GF-D8 (cell line): ENCODE measurements around the gene LRRC17.
A peak's percentile ranks its signal among the peaks of the same experiment; 100 is the strongest.
"Not testable (repeated sequence)": the region's sequence is repeated elsewhere in the genome, so short reads cannot be mapped to it uniquely, and the experiment has no call there.

Experiments used
- DNase-seq: peaks from one replicate; lab custom pipeline; 2025; lab: John Stamatoyannopoulos, UW

The LRRC17 gene

GRCh38 chr7:102942868-102943267 is 30.1 kb downstream of the LRRC17 start:
- no peak for DNase-seq

DNA sequence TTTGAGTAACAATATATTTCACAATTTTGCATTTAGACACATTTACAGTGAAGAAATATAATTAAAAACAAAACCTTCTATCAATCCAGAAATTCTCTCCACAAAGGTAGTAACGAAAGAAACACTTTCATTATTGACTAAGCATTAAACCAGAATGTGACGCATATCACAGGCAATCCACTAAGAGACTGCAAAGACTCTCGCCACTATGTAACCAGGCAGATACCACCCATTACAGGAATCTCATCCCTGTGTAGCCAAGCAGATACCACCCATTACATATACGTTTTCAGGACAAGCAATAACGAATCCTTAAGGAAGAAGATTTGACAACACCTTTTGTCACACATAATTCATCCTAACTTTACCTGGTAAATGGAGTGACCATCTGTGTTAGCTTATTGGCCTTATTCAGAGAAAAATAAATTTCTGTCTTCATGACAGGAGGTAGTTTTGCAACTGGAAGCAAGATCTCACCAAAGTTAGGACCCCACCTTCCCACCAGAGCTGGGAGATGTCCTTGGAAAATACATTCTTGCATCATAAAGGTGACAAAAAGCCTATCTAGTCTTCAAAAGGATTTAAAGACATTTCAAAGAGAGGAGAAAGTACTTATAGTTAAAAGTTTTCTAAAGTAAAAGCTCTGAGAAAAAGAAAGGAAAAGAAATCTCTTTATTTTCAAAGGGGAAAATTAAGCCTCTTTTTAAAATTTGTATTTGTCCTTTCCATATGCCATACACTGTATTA is 30.8 kb downstream of the LRRC17 start:
- DNase-seq: no peak

GRCh38 chr7:102944241-102944640 is 31.4 kb downstream of the LRRC17 start:
- DNase-seq: no peak

- no peak for DNase-seq
Measured at GRCh38 chr7:102951839-102952238, 39.0 kb downstream of the LRRC17 start.

DNA sequence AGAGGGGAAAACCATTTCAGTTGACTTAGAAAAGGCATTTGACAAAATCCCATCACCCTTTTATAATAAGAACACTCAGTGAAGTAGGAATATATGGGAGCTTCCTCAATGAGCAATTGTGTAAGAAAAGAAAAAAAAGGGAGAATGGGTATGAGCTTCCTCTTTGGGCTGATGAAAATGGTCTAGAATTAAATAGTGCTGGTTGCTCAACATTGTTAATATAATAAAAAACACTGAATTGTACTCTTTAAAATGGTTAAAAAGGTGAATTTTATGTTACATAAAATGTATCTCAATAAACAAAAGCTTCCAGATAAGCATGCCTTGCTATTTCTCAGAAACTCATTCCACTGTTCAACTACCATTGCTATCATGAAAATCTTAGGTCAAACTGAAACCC is 40.6 kb downstream of the LRRC17 start:
- DNase-seq: peak; percentile 72

GRCh38 chr7:102954359-102954758 is 41.6 kb downstream of the LRRC17 start:
- DNase-seq: not testable (repeated sequence)

DNA sequence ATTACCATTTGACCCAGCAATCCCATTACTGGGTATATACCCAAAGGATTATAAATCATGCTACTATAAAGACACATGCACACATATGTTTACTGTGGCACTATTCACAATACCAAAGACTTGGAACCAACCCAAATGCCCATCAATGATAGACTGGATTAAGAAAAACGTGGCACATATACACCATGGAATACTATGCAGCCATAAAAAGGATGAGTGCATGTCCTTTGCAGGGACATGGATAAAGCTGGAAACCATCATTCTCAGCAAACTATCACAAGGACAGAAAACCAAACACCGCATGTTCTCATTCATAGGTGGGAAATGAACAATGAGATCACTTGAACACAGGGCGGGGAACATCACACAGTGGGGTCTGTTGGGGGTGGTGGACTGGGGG is 45.2 kb downstream of the LRRC17 start:
- not testable (repeated sequence) for DNase-seq

DNA sequence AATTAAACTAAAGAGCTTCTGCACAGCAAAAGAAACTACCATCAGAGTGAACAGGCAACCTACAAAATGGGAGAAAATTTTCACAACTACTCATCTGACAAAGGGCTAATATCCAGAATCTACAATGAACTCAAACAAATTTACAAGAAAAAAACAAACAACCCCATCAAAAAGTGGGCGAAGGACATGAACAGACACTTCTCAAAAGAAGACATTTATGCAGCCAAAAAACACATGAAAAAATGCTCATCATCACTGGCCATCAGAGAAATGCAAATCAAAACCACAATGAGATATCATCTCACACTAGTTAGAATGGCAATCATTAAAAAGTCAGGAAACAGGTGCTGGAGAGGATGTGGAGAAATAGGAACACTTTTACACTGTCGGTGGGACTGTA is 49.2 kb downstream of the LRRC17 start:
- DNase-seq: not testable (repeated sequence)

GRCh38 chr7:102966465-102966864 is 53.7 kb downstream of the LRRC17 start:
- peak; percentile 86 for DNase-seq

- DNase-seq: no peak
Measured at GRCh38 chr7:102967798-102968197, 55.0 kb downstream of the LRRC17 start.

DNA sequence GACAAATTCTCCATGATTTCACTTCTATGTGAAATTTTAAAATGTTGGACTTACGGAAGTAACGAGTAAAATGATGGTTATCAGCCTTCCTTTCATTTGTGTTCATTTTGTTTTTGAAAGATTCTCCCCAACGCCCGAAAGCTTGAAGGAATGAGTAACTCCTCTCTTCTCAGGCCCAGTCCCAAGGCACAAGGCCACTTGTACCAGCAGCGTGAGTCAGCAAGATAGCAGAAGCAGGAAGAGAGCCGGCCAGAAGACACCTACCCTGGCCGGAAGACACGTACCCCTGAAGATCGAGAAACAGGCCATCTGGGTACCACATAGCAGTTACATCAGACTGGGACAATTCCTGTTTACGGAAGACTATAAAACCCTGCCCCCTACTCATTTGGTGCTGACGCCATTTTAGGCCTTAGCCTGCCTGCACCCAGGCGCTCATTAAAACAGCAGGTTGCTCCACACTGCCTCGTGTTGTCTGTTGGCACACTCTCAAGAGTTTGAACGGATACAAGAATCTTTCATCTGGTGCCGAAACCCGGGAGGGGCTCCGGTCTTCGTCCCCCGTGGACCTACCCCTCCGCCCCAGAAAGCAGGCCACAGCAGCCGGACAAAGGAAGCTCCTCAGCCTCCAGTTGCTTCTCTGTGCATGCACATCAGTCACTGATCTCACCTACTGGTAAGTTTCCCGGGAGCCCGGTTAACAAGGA is 60.4 kb downstream of the LRRC17 start:
- DNase-seq: no peak

- DNase-seq: no peak
Measured at GRCh38 chr7:102974366-102975236, 61.8 kb downstream of the LRRC17 start.

GRCh38 chr7:102975854-102976253 is 63.1 kb downstream of the LRRC17 start:
- no peak for DNase-seq

GRCh38 chr7:102976493-102976892 is 63.7 kb downstream of the LRRC17 start:
- DNase-seq: no peak

DNA sequence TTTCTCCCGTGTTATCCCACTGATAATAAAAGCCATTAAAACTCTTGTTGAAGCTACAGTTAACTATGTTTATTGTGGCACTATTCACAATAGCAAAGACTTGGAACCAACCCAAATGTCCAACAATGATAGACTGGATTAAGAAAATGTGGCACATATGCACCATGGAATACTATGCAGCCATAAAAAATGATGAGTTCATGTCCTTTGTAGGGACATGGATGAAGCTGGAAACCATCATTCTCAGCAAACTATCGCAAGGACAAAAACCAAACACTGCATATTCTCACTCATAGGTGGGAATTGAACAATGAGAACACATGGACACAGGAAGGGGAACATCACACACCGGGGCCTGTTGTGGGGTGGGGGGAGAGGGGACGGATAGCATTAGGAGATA is 64.8 kb downstream of the LRRC17 start:
- DNase-seq: not testable (repeated sequence)

DNA sequence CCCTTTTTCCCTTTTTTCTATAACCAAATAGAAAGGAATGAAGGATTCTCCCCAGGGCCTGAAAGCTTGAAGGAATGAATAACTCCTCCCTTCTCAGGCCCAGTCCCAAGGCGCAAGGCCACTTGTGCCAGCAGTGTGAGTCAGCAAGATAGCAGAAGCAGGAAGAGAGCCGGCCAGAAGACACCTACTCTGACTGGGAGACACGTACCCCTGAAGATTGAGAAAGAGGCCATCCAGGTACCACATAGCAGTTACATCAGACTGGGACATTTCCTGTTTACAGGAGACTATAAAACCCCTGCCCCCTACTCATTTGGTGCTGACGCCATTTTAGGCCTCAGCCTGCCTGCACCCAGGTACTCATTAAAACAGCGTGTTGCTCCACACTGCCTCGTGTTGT is 65.5 kb downstream of the LRRC17 start:
- DNase-seq: peak; percentile 39

- DNase-seq: no peak
Measured at GRCh38 chr7:102979670-102980069, 66.9 kb downstream of the LRRC17 start.

DNA sequence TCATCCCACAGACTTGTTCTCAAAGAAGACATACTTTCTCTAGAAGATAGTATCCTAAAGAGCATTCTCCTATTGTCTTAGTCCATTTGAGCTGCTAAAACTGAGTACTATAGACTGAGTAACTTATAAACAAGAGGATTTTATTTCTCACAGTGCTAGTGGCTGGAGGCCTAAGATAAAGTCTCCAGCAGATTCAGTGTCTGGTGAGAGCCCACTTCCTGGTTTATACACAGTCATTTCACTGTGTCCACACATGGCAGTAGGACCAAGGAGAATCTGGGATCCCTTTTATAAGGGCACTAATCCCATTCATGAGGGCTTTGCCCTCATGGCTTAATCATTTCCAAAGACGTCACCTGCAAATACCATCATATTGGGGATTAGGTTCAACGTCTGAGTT is 68.7 kb downstream of the LRRC17 start:
- no peak for DNase-seq

DNA sequence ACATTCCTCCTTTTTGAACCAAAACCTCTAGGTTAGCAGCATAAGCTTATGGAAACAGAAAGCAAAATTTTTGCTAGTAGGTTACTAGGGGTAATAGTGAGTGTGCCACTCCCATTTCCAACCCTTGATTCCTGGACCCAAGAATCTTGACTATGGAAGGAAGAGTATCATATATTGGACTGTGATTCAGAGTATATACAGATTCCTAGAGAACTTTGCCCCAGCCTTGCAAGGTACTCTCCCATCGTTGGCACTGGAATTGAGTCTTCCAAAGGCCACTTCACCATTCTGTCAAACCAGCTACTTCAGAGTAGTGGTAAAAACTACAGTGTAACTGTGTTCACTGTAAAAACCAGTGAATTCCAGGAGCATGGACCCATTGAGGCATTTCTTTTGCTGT is 69.4 kb downstream of the LRRC17 start:
- DNase-seq: no peak

GRCh38 chr7:102983602-102984001 is 70.8 kb downstream of the LRRC17 start:
- DNase-seq: no peak

GRCh38 chr7:102985176-102985783 is 72.5 kb downstream of the LRRC17 start:
- DNase-seq: no peak

GRCh38 chr7:102988088-102988487 is 75.3 kb downstream of the LRRC17 start:
- no peak for DNase-seq
